NT2/D1 (cell line): Measurements from ENCODE around the gene SLC44A5.

ENCODE experiments used
- SUZ12 ChIP-seq: IDR thresholded peaks from 2 replicates; pipeline ENCODE4 v1.6.1; 2011; ENCODE audit not compliant: insufficient read length, insufficient read depth; ENCODE audit errors: extremely low read depth
- YY1 ChIP-seq: IDR thresholded peaks from 2 replicates; pipeline ENCODE4 v1.6.1; 2011; ENCODE audit not compliant: insufficient read length, insufficient read depth
- ZNF274 ChIP-seq: IDR thresholded peaks from 2 replicates; pipeline ENCODE4 v1.6.1; 2011; ENCODE audit warnings: mild to moderate bottlenecking, low read depth, low read length

DNA sequence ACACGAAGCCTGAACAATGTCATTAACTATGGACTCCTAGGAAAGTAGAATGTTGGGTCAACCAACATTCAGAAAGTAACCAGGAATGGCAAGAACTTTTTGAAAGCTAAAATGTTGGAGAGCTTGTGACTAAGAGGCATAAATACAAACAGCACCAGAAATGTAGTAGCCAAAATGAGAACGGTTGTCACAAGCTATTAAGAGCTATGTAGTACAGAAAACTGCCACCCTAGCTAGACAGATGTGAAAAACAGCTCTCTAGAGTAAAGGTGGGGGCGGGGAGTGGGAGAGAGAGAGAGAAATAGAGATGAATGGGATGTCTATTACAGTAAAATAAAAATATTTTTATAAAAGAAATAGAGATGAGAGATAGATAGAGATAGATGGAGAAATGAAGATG is 35.1 kb downstream of the SLC44A5 start:
- TF ChIP-seq YY1, result no peak
- TF ChIP-seq ZNF274, result no peak
- TF ChIP-seq SUZ12, result no peak
